IMR-90 (cell line): ENCODE data around the gene FNDC3A. TPM values are rescaled to one million over a fixed set of nuclear protein-coding genes. Genes with fewer than 3 reads are reported as not detected.

Experiments used
- ATAC-seq: fragments of 200-7000 bp; cut with Tn5 transposase; 2 replicates; pipeline ENCODE4 v1.9.1; 2020; ENCODE audit warnings: low read depth, mild to moderate bottlenecking, moderate library complexity
- BruUV-seq: library from RNA; stranded (reverse); fragments of 400-500 nt; replicated peaks from 2 replicates; lab custom pipeline; 2021; lab: Mats Ljungman, UMichigan
- CTCF ChIA-PET: fragments of 300-600 bp; formaldehyde crosslinking; extraction: SDS; loops from one replicate; lab custom pipeline; 2021; ENCODE audit warnings: antibody characterized with exemption; lab: Yijun Ruan, JAX
- POLR2A ChIA-PET: fragments of 300-600 bp; sonication (Branson Sonifier 250); formaldehyde crosslinking; loops from one replicate; lab custom pipeline; 2022; ENCODE audit warnings: antibody characterized with exemption; ENCODE audit not compliant: unreplicated experiment; lab: Charles Lee
- DNase-seq: peaks from one replicate; pipeline ENCODE4 v3.0.0; 2013
- H2AFZ ChIP-seq: replicated peaks from 2 replicates; pipeline ENCODE3; 2013; ENCODE audit warnings: low read length, mild to moderate bottlenecking; ENCODE audit not compliant: poor library complexity
- H2AK5ac ChIP-seq: 2 replicates; pipeline ENCODE4 v1.6.1; 2013; ENCODE audit warnings: low read depth, low read length, inconsistent platforms
- H2AK9ac ChIP-seq: replicated peaks from 2 replicates; pipeline ENCODE3; 2013; ENCODE audit warnings: mild to moderate bottlenecking, low read depth, low read length, moderate library complexity; ENCODE audit not compliant: poor library complexity
- H2BK120ac ChIP-seq: 2 replicates; pipeline ENCODE4 v1.6.1; 2013; ENCODE audit warnings: low read depth, low read length, inconsistent platforms
- H2BK15ac ChIP-seq: 3 replicates; pipeline ENCODE4 v1.6.1; 2013; ENCODE audit warnings: low read depth, low read length, inconsistent platforms
- H2BK20ac ChIP-seq: 2 replicates; pipeline ENCODE4 v1.6.1; 2013; ENCODE audit warnings: low read depth, mild to moderate bottlenecking, inconsistent platforms, low read length, moderate library complexity
- H2BK5ac ChIP-seq: 2 replicates; pipeline ENCODE4 v1.6.1; 2013; ENCODE audit warnings: mild to moderate bottlenecking, low read depth, low read length, inconsistent platforms; ENCODE audit not compliant: poor library complexity, severe bottlenecking
- H3K14ac ChIP-seq: replicated peaks from 2 replicates; pipeline ENCODE4 v1.6.1; 2013; ENCODE audit warnings: low read depth, low read length, inconsistent platforms
- H3K18ac ChIP-seq: 2 replicates; pipeline ENCODE4 v1.6.1; 2013; ENCODE audit warnings: low read depth, low read length, control low read depth
- H3K23ac ChIP-seq: 2 replicates; pipeline ENCODE4 v1.6.1; 2013; ENCODE audit warnings: low read depth, low read length, inconsistent platforms
- H3K27ac ChIP-seq: 2 replicates; pipeline ENCODE4 v1.5.1; 2013; ENCODE audit warnings: mild to moderate bottlenecking, control low read depth, low read length; ENCODE audit not compliant: insufficient read depth
- H3K27me3 ChIP-seq: 2 replicates; pipeline ENCODE4 v1.6.1; 2013; ENCODE audit warnings: low read length; ENCODE audit not compliant: control insufficient read depth, insufficient read depth
- H3K36me3 ChIP-seq: 2 replicates; pipeline ENCODE4 v1.6.1; 2013; ENCODE audit warnings: low read length, mixed read lengths; ENCODE audit not compliant: control insufficient read depth, insufficient read depth
- H3K4ac ChIP-seq: 2 replicates; pipeline ENCODE4 v1.6.1; 2013; ENCODE audit warnings: low read depth, low read length, inconsistent platforms
- H3K4me1 ChIP-seq: 2 replicates; pipeline ENCODE4 v1.6.1; 2013; ENCODE audit warnings: low read length, mixed read lengths; ENCODE audit not compliant: control insufficient read depth, insufficient read depth
- H3K4me2 ChIP-seq: 2 replicates; pipeline ENCODE4 v1.6.1; 2013; ENCODE audit warnings: low read depth, mild to moderate bottlenecking, control low read depth, low read length, moderate library complexity
- H3K4me3 ChIP-seq: 2 replicates; pipeline ENCODE4 v1.5.1; 2013; ENCODE audit warnings: low read depth, mild to moderate bottlenecking, control low read depth, low read length, moderate library complexity; ENCODE audit not compliant: insufficient read depth
- H3K56ac ChIP-seq: 2 replicates; pipeline ENCODE4 v1.6.1; 2013; ENCODE audit warnings: low read length, inconsistent platforms; ENCODE audit not compliant: insufficient read depth; ENCODE audit errors: extremely low read depth
- H3K79me1 ChIP-seq, 2 experiments: 2 replicates each; pipeline ENCODE4 v1.6.1; 2013; ENCODE audit warnings: low read length in 2 of 2, inconsistent platforms in 1 of 2, low read depth in 1 of 2
- H3K9ac ChIP-seq: 2 replicates; pipeline ENCODE4 v1.6.1; 2013; ENCODE audit warnings: low read depth, low read length, control low read depth
- H3K9me1 ChIP-seq: 2 replicates; pipeline ENCODE4 v1.6.1; 2013; ENCODE audit warnings: low read length, inconsistent platforms; ENCODE audit not compliant: insufficient read depth
- H3K9me3 ChIP-seq: 2 replicates; pipeline ENCODE4 v1.6.1; 2013; ENCODE audit warnings: low read length; ENCODE audit not compliant: control insufficient read depth, insufficient read depth
- H4K20me1 ChIP-seq: 2 replicates; pipeline ENCODE4 v1.6.1; 2013; ENCODE audit warnings: low read length, inconsistent platforms; ENCODE audit not compliant: insufficient read depth
- H4K5ac ChIP-seq: 2 replicates; pipeline ENCODE4 v1.6.1; 2013; ENCODE audit warnings: mild to moderate bottlenecking, low read depth, low read length, control low read depth
- H4K8ac ChIP-seq, 2 experiments: 2 replicates each; pipeline ENCODE4 v1.6.1; 2013; ENCODE audit warnings: low read depth in 2 of 2, low read length in 2 of 2, control low read depth in 1 of 2, inconsistent platforms in 1 of 2
- H4K91ac ChIP-seq: 2 replicates; pipeline ENCODE4 v1.6.1; 2013; ENCODE audit warnings: low read depth, low read length, inconsistent platforms; ENCODE audit not compliant: insufficient read depth
- CEBPB ChIP-seq: IDR thresholded peaks from 2 replicates; pipeline ENCODE4 v1.6.1; 2012; ENCODE audit warnings: low read depth, low read length, improper control_type of control experiment
- RAD21 ChIP-seq: IDR thresholded peaks from 2 replicates; pipeline ENCODE4 v1.6.1; 2012; ENCODE audit warnings: low read length, improper control_type of control experiment
- WGBS, 2 experiments: methylation state at CpG; one replicate each; pipeline versions ENCODE4 v1.1.5 to v1.1.7; 2013; ENCODE audit warnings: missing lambda C conversion rate in 2 of 2; ENCODE audit not compliant: insufficient read length in 1 of 2; ENCODE audit errors: extremely low coverage in 2 of 2; 5-methylcytosine and 5-hydroxymethylcytosine counted together
- dilution Hi-C: fragments of 300-500 bp; cut with HindIII; formaldehyde crosslinking; loops from one replicate; pipeline ENCODE4 v1.14.3; 2018; ENCODE audit warnings: low sequenced_read_pairs; ENCODE audit not compliant: unreplicated experiment
- in situ Hi-C: fragments of 300-500 bp; cut with MboI; formaldehyde crosslinking; loops from 3 replicates; pipeline ENCODE4 v1.14.3; 2019; ENCODE audit warnings: low sequenced_read_pairs, inconsistent platforms, mixed read lengths
- intact Hi-C: fragments of 100-400 bp; cut with micrococcal nuclease; formaldehyde crosslinking; loops from 2 replicates; pipeline ENCODE4 v1.10.0; 2022
- polyA plus RNA-seq, 3 experiments: library from polyadenylated mRNA; depleted of rRNA; stranded (reverse); fragments of >200 nt; gene quantifications; 2 replicates each; pipeline ENCODE4 v1.2.3, GENCODE V29; 2012; ENCODE audit warnings: low replicate concordance in 1 of 3
- total RNA-seq: library from RNA; depleted of rRNA; stranded (reverse); fragments of >200 nt; gene quantifications from 2 replicates; pipeline ENCODE4 v1.2.3, GENCODE V29; 2012

Gene FNDC3A
- total and polyA plus RNA-seq, 2 of the 4 experiments (the other 2 are of a cell fraction), result 29.2 to 60.4 TPM

- 0% methylated on average over 1 of the region's 4 CpGs; no CpG with 5 or more reads in 1 of the 2 experiments for WGBS, 2 experiments
- H3K27me3 ChIP-seq, result no peaks in the 10 kb centered on the region
- no peak for DNase-seq
- peak overlapping the region; percentile 43 for H2BK5ac ChIP-seq
- peak overlapping the region; percentile 84 for H2BK120ac ChIP-seq
- peak overlapping the region; percentile 94 for H3K4ac ChIP-seq
- TF ChIP-seq RAD21 (no peak), CEBPB (0 out of 2 replicates have a peak, but pooled peaks have one; percentile 1)
- peak overlapping the region; percentile 37 for H2AK9ac ChIP-seq
- H2BK20ac ChIP-seq, result peak overlapping the region; percentile 73; the same call in 1 of the 2 replicates
- ATAC-seq, result peak; percentile 60
- peak overlapping the region; percentile 60 for H3K4me3 ChIP-seq
- POLR2A ChIA-PET, result no interaction called here
- peak overlapping the region; percentile 52 for H3K27ac ChIP-seq
- H4K8ac ChIP-seq, result peak overlapping the region; percentile 96 to 99
- peak overlapping the region; percentile 96 for H3K23ac ChIP-seq
- peak overlapping the region; percentile 59 for H4K5ac ChIP-seq
- H3K18ac ChIP-seq, result peak overlapping the region; percentile 17; the same call in 1 of the 2 replicates
- peak overlapping the region; percentile 96 for H3K4me2 ChIP-seq
- peak overlapping the region; percentile 80 for H3K9ac ChIP-seq
- no TSS peak for BruUV-seq
- H3K79me1 ChIP-seq, result peaks cover 19 to 25% of the 10 kb centered on the region in 2 experiments
- intact Hi-C loops (no loop called here), dilution Hi-C loops (no loop called here), in situ Hi-C loops (no loop called here)
- H3K36me3 ChIP-seq, result no peaks in the 10 kb centered on the region
- peak overlapping the region; percentile 98 for H3K14ac ChIP-seq
- H3K56ac ChIP-seq, result peak overlapping the region; percentile 91
- no peak overlapping the region for H2AK5ac ChIP-seq
- peaks cover 5% of the 10 kb centered on the region; the same call in 1 of the 2 replicates for H3K9me3 ChIP-seq
- peak overlapping the region; percentile 96 for H2AFZ ChIP-seq
- CTCF ChIA-PET, result interaction anchor here (0.8 kb wide), 1 partner anchor 360 kb away, joined by 3 read pairs; no protein-coding TSS in a partner anchor
- peaks cover 4% of the 10 kb centered on the region; the same call in 1 of the 2 replicates for H3K9me1 ChIP-seq
- peak overlapping the region; percentile 88 for H4K91ac ChIP-seq
- no peaks in the 10 kb centered on the region for H3K4me1 ChIP-seq
- H4K20me1 ChIP-seq, result no peaks in the 10 kb centered on the region
- peak overlapping the region; percentile 80; the same call in 2 of the 3 replicates for H2BK15ac ChIP-seq
These were observed 271.3 kb downstream of the FNDC3A start for GRCh38 chr13:49246850-49247642.
